Measurements from ENCODE around the gene CHKB.
A peak's percentile ranks its signal among the peaks of the same experiment; 100 is the strongest.

CHKB gene

GRCh38 chr22:50628543-50629134, 46.0 kb upstream of the CHKB start (continued):
- no peak for TF ChIP-seq GLI2 (tag by site-specific recombination; IDR thresholded peaks at IDR 0.05; ENCODE audit: borderline replicate concordance, low read depth)
- no peak for TF ChIP-seq ZBTB6 (tag by site-specific recombination; IDR thresholded peaks at IDR 0.05)
- TF ChIP-seq ZNF280C (tag by site-specific recombination; IDR thresholded peaks at IDR 0.05) = no peak
- peak; percentile 51; the same call in 1 of the 2 replicates for TF ChIP-seq KLF8 (tag by site-specific recombination; IDR thresholded peaks at IDR 0.05)
- TF ChIP-seq ZNF701 (tag by site-specific recombination; IDR thresholded peaks at IDR 0.05) = peak; percentile 47; the same call in 1 of the 2 replicates
- TF ChIP-seq ZNF707 (tag by site-specific recombination; IDR thresholded peaks at IDR 0.05) = 0 out of 2 replicates have a peak, but pooled peaks have one; percentile 37
- TF ChIP-seq, protein P1, sequence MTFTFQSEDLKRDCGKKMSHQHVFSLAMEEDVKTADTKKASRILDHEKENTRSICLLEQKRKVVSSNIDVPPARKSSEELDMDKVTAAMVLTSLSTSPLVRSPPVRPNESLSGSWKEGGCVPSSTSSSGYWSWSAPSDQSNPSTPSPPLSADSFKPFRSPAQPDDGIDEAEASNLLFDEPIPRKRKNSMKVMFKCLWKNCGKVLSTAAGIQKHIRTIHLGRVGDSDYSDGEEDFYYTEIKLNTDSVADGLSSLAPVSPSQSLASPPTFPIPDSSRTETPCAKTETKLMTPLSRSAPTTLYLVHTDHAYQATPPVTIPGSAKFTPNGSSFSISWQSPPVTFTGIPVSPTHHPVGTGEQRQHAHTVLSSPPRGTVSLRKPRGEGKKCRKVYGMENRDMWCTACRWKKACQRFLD (tag by site-specific recombination; IDR thresholded peaks at IDR 0.05) = no peak
- TF ChIP-seq ZNF155 (tag by site-specific recombination; IDR thresholded peaks at IDR 0.05) = 0 out of 2 replicates have a peak, but pooled peaks have one; percentile 76
- no peak for TF ChIP-seq ZNF394 (tag by site-specific recombination; IDR thresholded peaks at IDR 0.05; ENCODE audit: borderline replicate concordance)
- 0 out of 2 replicates have a peak, but pooled peaks have one; percentile 2 for TF ChIP-seq ZNF341 (tag by site-specific recombination; IDR thresholded peaks at IDR 0.05; ENCODE audit: low read depth)
- TF ChIP-seq ZNF654 (tag by site-specific recombination; IDR thresholded peaks at IDR 0.05; ENCODE audit: low read depth) = no peak
- TF ChIP-seq GLI4 (tag by site-specific recombination; IDR thresholded peaks at IDR 0.05) = peak; percentile 83; the same call in 1 of the 2 replicates
- peak; percentile 90; the same call in 1 of the 2 replicates for TF ChIP-seq ZNF571 (tag by site-specific recombination; IDR thresholded peaks at IDR 0.05)
- no peak for TF ChIP-seq ELK4 (IDR thresholded peaks at IDR 0.05; ENCODE audit: borderline replicate concordance, low read depth, low read length)
- TF ChIP-seq KLF9 (tag by site-specific recombination; IDR thresholded peaks at IDR 0.05; ENCODE audit: low read depth) = peak; percentile 86
- no peak for TF ChIP-seq KLF16 (tag by site-specific recombination; IDR thresholded peaks at IDR 0.05)
- peak; percentile 43; the same call in 1 of the 2 replicates for TF ChIP-seq SCRT2 (tag by site-specific recombination; IDR thresholded peaks at IDR 0.05)
- TF ChIP-seq, protein P2, sequence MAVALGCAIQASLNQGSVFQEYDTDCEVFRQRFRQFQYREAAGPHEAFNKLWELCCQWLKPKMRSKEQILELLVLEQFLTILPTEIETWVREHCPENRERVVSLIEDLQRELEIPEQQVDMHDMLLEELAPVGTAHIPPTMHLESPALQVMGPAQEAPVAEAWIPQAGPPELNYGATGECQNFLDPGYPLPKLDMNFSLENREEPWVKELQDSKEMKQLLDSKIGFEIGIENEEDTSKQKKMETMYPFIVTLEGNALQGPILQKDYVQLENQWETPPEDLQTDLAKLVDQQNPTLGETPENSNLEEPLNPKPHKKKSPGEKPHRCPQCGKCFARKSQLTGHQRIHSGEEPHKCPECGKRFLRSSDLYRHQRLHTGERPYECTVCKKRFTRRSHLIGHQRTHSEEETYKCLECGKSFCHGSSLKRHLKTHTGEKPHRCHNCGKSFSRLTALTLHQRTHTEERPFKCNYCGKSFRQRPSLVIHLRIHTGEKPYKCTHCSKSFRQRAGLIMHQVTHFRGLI (tag by site-specific recombination; IDR thresholded peaks at IDR 0.05) = no peak
- TF ChIP-seq GLIS1 (tag by site-specific recombination; IDR thresholded peaks at IDR 0.05) = no peak
- TF ChIP-seq ZNF530 (tag by site-specific recombination; IDR thresholded peaks at IDR 0.05; ENCODE audit: low read depth) = 0 out of 2 replicates have a peak, but pooled peaks have one; percentile 53
- TF ChIP-seq ZNF645 (tag by site-specific recombination; IDR thresholded peaks at IDR 0.05) = peak; percentile 83; the same call in 1 of the 2 replicates
- TF ChIP-seq ZBTB48 (tag by site-specific recombination; IDR thresholded peaks at IDR 0.05) = peak; percentile 65
- TF ChIP-seq KLF17 (tag by site-specific recombination; IDR thresholded peaks at IDR 0.05) = no peak
- TF ChIP-seq ZNF629 (tag by site-specific recombination; IDR thresholded peaks at IDR 0.05) = no peak
- TF ChIP-seq PBX3 (CRISPR knock-in tag; IDR thresholded peaks at IDR 0.05) = no peak
- no peak for TF ChIP-seq ZNF501 (tag by site-specific recombination; IDR thresholded peaks at IDR 0.05)
- TF ChIP-seq ZNF112 (tag by site-specific recombination; IDR thresholded peaks at IDR 0.05) = 0 out of 2 replicates have a peak, but pooled peaks have one; percentile 17
- 0 out of 2 replicates have a peak, but pooled peaks have one; percentile 9 for TF ChIP-seq PRDM1 (tag by site-specific recombination; IDR thresholded peaks at IDR 0.05)
